Stimulated activated CD4-positive, alpha-beta T cell treated with anti-CD3 and anti-CD28 coated beads, Interleukin-12 subunit alpha, Interleukin-12 subunit beta, amount 100 ng/mL, for 48 hours (primary cell): ENCODE data around the gene MAGED2.
"Not testable (repeated sequence)": the region's sequence is repeated elsewhere in the genome, so short reads cannot be mapped to it uniquely, and the experiment has no call there.

Experiments used
- DNase-seq, 3 donors: peaks; one replicate each; pipeline ENCODE4 v3.0.0-alpha.2; 2020; ENCODE audit warnings: low read depth in 2 of 3, low spot score in 1 of 3

The MAGED2 gene, protein sequence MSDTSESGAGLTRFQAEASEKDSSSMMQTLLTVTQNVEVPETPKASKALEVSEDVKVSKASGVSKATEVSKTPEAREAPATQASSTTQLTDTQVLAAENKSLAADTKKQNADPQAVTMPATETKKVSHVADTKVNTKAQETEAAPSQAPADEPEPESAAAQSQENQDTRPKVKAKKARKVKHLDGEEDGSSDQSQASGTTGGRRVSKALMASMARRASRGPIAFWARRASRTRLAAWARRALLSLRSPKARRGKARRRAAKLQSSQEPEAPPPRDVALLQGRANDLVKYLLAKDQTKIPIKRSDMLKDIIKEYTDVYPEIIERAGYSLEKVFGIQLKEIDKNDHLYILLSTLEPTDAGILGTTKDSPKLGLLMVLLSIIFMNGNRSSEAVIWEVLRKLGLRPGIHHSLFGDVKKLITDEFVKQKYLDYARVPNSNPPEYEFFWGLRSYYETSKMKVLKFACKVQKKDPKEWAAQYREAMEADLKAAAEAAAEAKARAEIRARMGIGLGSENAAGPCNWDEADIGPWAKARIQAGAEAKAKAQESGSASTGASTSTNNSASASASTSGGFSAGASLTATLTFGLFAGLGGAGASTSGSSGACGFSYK

DNA sequence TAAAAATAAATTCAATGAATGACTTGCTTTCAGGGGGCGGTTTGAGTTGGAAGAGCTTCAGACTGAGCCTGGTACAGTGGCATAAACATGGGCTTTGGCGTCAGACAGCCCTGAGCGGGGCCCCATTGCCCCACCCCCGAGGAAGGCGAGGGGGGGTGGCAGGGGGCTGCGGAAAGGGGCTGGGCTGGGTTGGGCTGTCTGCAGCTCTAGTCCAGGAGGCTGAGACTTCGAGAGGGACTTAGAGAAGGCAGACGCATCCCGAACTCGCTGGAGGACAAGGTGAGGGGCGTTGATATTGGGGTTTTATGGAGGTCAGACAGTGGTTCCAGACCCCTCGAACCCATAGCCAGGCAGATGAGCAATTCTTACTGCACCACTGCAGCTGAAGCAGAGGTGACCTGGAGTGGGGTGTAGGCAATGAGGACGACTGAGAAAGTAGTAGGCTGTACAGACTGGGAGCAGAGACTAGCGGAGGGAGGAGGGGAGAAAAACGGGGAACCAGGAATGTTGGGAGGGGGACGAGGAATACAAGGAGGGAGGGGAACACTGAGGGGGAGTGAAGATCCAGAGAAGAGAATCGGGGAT lies at the start of gene MAGED2:
MAGED2 (plus strand) TSS at position 222 of the 585 bp plus-strand sequence. CDS start 1,587 bp downstream, outside the sequence.
- DNase-seq: no peak

DNA sequence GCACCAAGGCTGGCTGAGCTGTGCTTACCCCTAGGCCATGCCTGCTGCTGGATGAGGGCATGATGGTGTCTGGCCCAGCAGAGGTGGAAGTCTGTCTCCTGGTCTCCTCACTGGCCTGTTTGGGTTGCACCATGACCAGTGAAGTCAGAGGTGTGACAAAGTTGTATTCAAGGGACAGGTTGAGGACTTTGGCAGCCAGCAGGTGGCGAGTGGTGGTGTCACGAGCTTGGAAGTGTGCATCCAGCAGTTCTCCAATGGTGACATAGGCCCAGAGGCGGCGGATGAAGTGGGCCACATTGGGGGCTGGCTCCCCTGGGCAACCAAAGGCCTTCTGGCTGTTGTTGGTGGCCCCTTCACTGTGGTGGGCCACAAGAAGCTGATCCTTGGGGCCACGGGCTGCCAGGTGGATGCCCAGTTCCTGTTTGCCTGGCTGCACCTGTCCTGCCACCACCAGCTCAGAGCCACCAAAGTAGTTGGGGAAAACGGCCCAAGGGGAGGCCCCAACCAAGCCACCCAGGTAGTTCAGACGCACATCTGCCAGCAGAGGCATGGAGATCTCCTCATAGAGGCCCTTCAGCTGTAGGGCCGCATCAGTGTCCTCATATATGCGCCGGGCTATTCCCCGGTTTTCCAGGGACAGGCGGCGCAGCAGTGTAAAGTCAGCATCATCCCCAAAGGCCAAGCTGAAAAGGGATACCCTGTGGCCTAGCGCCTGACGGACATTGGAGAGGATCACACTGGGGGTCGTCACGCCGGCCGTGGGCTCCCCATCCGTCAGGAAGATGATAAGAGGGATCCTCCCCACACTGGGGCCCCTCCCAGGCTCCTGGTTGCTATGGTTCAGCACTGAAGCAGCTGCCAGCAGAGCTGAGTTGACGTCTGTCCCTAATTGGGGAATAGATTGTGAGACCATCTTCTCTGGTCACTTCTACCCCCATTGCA lies 49.2 kb upstream of the MAGED2 start:
- no peak for DNase-seq

DNA sequence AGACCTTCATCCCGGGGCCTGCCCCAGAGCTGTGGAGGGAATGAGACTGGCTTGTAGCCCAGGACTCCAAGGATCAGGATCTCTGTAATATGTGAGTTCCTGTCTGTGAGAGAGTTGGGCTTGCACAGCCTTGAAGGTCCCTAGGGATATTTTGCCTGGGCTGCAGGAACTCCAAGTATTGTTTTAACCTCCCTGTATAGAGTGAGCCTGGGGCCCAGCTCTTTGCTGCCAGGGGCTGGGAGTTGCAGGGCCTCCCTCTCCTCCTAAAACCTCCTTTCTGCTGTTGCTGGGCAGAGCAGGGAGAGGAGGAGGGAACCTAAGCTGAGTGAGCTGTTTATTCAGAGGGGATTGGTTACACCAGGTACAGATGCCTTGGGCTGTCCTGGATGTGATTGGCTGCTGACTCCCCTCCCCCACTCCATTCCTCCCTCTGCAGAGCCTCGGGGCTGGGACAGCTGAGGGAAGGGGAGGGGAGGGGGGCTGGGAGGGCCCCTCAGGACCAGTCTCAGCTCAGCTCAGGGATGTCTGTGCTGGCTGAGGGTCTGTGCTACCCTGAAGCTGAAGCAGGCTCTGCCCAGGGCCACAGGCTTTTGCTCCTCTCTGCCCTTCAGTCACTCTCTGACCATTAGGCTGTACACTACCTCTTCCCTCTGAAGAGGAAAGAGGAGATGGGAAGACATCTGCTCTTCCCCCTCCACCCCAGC lies 33.0 kb upstream of the MAGED2 start:
- not testable (repeated sequence) for DNase-seq

DNA sequence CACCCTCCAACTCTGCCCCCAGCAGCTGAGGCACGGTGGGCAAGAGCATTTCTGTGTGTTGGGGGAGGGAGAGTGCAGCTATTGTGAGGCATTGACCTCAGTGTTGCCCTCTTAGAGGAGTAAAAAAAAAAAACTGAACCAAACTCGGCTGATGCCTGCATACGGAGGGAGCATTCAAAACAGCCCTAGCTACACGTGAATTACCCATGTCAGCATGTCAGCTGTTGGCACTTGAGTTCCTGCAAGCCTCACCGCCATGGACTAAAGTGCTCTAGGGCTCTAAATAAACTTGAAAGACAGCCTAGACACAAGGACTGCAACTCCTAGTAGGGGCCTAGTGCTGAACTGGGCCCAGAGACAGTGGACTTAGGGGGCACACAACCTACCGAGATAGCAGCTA lies 31.5 kb upstream of the MAGED2 start:
- no peak for DNase-seq

DNA sequence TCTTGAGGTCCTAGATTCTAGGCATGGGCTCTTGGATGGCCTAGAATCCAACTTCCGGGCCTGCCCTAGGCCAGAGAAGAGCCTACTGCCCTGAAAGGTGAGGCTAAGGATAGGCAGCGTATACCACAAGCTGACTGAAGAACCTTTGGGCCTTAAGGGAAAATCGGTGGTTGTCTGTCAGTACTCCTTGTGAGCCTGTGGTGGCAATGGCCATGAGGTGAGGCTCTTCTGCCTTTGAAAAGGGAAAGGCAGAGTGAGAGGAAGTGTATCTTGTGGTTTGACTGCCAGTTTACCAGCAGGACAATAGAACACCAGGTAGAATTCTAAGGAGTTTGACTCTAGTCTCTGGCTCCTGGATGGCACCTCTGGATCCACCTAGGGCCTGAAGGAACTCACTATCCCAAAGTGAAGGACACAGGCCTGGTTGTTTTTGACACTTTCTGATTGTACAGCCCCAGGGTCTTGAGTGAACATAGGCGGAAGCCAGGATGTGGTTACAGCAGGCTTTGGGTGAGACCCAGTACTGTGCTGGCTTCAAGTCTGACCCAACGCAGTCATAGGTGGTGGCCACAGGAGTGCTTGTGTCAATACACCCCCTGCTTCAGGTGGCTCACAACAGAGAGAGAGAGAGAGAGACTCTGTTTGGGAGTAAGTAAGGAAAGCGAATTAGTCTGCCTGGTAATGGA lies 30.4 kb upstream of the MAGED2 start:
- DNase-seq: no peak

DNA sequence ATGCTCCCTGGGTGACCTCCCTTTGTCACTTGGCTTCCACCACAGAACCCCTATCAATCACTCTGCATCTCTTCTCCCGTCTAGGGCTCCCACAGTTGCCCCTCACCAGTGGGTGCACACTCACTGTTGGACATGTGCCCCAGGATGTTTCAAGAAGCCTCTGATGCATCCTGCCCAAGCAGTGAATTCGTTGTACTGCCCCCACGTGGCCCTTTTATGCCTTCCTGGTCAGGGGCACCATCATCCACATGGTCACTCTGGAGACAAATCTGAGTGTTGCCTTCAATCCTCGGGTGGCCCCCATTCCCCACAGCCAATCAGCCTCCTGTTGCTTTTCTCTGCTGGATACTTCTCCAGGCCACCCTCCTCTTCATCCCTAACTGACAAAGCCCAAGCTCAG lies 21.6 kb upstream of the MAGED2 start:
- DNase-seq: no peak

DNA sequence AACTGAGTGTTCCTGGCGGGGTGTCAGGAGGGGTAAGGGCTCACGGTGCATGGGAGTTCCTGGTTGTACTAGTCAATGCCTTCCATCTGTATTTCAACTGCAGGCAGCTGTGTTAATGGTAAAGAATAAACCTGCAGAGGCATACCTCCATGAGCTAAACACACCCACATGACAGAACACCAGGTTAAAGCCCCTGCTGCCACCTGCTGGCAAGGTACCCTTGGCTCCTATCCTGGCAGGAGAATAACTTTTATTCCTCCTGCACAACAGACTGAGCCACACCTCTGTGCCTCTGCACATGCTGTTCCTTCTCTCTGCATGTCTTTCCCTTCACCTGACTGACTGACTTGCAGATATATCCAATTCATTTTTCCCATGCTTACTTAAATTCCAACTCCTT lies 20.6 kb upstream of the MAGED2 start:
- peak in 1 of 3 donors; percentile 4 for DNase-seq

DNA sequence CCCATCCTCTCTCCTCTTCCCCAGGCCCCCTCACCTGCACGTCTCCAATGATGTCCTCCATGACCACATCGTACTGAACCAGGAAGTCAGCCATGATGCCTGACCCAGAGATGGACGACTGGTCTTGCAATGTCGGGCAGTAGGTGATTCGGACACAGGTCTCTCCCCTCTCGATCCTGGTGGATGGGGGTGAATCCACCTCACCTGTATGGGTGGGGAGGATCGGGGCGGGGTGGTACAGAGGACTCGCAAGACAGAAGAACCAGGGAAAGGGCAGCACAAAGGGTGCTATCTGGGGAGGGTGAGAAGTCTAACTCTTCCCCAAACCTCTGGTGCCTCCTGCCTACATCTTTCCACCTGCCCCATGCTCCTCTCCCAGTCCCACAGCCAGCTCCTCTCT lies 19.1 kb upstream of the MAGED2 start:
- no peak for DNase-seq

DNA sequence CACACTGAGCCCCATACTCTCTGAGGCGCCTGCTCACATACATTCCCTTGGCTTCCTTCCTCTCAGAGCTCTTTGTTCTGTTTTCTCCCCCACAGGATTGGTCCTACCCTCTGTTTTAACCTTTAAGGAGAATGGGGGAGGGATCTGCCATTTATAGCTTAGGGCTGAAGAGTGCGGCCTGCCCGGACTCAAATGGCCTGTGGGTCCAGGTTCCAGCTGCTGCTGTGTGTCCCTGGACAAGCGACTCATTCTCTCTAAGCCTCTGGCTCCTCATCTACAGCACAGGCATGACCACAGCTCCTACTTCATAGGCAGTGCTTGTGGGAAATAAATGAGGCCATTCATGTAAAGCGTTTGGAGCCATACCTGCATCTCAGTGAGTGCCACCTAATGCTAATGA lies 18.1 kb upstream of the MAGED2 start:
- DNase-seq: not testable (repeated sequence)

DNA sequence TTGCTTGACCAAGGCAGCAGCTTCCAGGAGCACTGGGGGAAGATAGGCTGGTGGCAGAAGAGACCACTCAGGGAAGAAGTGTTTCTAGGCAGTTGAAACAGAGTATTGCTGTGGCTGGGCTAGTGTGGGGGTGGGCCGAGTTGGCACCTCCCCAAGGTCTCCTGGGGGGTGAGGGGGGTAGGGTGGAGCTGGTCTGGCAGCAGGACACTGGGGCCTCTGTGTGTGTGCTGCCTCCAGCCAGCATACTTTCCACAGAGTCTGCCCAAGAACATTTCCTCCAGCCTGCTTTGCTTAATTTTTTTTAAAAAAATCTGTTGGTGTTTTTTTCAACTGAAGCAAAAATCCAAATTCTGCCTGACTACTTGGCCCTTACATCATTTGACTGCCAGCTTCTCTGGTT lies 13.5 kb upstream of the MAGED2 start:
- DNase-seq: no peak

DNA sequence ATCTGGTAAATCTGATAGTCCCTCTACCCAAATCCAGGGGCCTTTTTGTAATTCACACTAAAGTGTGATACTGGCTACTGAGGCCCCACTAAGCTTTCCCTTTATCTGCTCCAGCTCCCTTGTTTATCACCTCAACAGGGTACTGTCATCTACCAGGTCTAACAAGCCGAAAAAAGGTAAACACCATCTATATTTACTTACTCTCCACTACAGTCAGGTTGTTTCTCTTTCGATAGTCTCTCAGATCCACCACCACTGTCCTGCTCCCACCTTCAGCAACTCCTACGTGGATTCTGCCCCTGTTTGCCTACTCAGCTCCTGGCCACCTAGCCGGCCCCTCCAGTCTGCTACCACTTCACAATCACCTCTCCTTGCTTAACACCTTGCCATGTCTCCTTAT lies 12.8 kb upstream of the MAGED2 start:
- no peak for DNase-seq

DNA sequence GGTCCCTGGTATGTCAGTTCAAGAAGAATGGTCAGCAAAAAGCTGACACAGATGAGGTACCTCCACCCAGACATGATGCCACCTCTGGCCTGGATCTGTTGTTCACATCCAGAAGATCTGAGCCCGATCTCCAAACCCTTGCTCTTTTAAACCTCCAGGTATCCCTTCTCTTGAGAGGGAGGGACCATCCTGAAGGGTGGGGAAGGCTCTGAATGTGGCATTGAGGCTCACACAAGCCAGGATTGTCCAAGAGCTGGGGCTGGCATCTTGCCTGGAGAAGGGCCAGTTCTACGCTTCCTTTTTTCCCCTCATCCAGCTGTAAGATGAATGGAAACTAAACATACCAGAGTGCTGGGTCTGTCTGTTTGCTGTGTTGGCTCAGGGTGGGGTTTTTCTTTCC lies 9.4 kb upstream of the MAGED2 start, which contains the start of gene ITIH6:
ITIH6 (minus strand) TSS at position 119 of the 400 bp plus-strand sequence; CDS start at position 74, 45 bp downstream.
- DNase-seq: no peak

DNA sequence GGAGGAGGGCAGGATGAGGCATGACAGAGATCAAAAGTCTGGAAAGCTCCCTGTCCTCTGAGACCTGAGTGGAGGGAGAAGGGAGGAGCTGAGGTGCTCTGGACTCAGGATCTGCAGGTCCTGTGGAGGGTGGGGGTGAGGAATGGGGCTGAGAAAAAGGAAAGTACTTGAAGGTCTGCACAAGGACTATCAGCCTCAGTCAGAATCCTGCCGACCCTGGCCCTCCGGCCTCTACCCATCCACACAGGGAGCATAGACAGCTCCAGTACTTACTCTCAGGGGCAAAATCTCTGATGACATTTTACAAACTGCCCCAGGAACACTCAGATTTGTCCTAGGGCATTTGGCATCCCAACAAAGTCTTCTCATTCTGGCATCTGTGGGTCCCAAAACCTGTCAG lies 8.5 kb upstream of the MAGED2 start:
- DNase-seq: no peak

DNA sequence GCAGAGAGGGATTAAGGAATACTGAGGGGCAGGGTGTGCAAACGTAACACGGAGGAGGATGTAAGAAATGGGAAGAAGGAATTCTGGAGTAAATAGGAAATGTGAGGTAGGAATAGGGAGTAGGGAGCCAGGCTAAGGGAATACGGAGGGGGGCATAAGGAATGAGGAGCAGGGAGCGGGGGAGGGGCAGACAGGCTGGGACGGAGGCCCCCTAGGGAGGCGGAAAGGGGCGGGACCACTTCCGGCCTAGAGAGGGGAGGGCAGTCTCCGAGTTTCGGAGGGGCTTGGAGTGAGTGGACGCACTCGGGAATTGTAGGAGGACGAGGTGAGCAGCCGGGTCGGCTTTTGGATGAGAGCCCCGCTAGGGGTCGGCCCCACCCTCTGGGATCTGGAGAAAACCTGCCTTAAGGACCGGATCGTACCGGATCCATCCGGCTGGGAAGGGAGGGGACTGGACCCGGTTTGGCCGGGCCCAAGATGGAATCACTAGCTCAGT lies 612 bp downstream of the MAGED2 start:
- DNase-seq: no peak

DNA sequence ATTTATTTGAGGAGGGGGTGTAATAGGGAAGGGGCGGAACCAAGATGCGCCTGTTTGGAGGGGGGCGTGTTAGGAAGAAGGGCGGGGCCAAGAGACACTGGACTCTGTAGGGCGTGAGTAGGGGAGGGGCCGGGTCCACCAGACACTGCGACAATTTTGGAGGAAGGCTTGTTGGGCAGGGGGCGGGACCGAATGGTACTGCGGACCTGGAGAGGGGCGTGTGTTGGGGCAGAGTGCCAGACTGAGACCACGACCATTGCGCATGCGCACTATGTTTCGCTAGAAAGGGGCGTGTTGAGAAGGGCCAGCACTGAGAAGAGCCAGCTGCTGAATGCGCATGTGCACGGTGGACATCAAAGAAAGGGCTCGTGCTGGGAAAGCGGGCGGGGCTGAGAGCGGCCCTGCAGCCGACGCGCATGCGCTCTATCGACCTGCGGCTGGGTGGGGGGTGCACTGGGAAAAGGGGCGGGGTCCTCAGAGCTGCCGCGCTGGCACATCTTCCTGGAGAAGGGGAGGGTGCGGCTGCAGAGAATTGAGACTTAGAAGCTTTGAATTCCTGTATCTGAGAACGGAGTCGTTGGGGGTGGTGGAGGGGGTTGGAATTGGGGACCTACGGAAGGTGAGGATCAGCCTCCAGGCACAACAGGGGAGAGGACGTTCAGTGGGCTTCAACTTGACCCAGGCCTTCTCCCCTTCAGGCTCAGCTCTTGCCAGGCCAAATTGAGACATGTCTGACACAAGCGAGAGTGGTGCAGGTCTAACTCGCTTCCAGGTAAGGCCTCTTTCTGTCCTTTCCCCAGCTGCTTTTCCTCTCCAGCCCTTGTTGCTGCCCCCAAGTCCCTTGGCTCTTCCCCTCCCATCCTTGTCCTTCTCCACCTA lies 1.3 kb downstream of the MAGED2 start:
- peak; percentile 78 to 88 (median 83) for DNase-seq

DNA sequence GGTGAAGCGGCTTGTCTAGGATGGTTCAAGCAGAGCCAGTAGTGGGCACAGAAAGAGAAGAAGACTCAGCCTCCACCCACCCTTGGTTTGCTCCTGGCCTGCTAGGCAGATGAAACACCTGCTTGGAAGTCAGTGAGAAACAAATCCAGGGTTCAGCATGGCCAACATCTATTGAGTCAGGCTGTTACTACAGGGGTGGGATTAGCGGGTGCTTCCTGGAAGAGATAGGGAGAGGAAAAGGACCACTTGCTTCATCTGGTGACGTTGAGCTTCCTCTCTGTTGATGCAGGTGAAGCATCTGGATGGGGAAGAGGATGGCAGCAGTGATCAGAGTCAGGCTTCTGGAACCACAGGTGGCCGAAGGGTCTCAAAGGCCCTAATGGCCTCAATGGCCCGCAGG lies 3.0 kb downstream of the MAGED2 start:
- DNase-seq: no peak

DNA sequence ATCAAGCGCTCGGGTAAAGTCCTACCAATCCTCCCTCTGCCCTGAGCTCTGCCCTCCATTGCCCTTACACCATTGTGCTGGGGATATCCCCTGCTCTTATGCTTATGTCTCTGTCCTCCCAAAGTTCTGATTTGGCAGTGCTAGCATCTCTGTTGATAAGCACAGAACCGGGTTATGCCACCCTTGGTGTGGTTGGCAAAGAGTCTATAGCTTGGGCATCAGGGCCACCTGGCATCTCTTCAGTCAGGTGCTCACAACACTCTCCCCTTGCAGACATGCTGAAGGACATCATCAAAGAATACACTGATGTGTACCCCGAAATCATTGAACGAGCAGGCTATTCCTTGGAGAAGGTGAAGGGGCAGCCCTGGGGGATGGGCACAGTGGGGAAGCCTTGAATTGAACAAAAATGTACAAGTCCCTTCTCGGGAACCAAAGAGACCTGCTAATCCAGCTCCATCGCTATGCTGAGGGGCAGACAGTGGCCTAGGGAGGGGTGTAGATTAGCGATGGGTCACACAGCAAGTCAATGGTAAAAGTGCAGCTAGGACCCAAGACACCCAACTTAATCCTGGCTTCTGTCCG lies 3.8 kb downstream of the MAGED2 start:
- no peak for DNase-seq

DNA sequence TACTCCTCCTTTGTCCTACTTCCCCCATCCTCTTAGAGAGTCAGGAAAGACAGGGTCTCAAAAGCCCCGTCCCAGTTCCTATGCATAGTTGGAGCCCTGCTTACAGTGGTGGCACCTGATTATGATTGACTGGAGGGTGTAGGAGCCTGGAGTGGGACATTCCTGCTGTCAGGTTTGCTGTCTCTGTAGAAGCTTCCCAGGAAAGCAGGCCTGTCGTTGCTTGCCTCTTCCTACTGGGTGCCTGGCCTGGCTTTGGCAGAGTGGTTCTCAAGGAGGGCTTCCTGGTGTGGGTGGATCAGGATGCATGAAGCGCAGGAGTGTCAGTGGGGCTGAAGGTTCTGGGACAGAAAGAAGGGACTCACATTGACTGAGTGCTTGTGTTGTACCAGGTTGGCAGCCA lies 4.8 kb downstream of the MAGED2 start:
- DNase-seq: no peak
